HFFc6 (cell line): Measurements from ENCODE around the gene PCAT7. TPM values are rescaled to one million over a fixed set of nuclear protein-coding genes. Genes with fewer than 3 reads are reported as not detected.

Experiments used
- DNase-seq: peaks from one replicate; pipeline ENCODE4 v3.0.0-alpha.2; 2018
- H3K27ac Mint-ChIP-seq: 2 replicates; pipeline ENCODE4 v1.8.0; 2020; ENCODE audit warnings: mild to moderate bottlenecking, mixed read lengths
- H3K27me3 Mint-ChIP-seq: 2 replicates; pipeline ENCODE4 v1.8.0; 2021; ENCODE audit warnings: mild to moderate bottlenecking, moderate library complexity, mixed read lengths; ENCODE audit not compliant: insufficient read depth
- H3K36me3 Mint-ChIP-seq: 2 replicates; pipeline ENCODE4 v1.8.0; 2021; ENCODE audit warnings: low read depth, mixed read lengths
- H3K4me1 Mint-ChIP-seq: 2 replicates; pipeline ENCODE4 v1.8.0; 2020; ENCODE audit warnings: low read depth, mixed read lengths
- H3K4me3 Mint-ChIP-seq: 2 replicates; pipeline ENCODE4 v1.8.0; 2020; ENCODE audit warnings: mild to moderate bottlenecking, moderate library complexity, mixed read lengths
- H3K9me3 Mint-ChIP-seq: 2 replicates; pipeline ENCODE4 v1.8.0; 2020; ENCODE audit warnings: mild to moderate bottlenecking, mixed read lengths
- CTCF ChIP-seq: fragments of 200-600 bp; sonication (generic); IDR thresholded peaks from 2 replicates; pipeline ENCODE4 v1.5.0; 2021; ENCODE audit warnings: antibody characterized with exemption, mild to moderate bottlenecking
- total RNA-seq, 6 experiments: library from RNA; stranded (reverse); fragmentation: NEBNext Ultra II Directional; extraction: Animal tissue kit (Norgen Biotek cat#: 25700); gene quantifications; 2 replicates in 1 of 6; 3 replicates in 5 of 6; pipeline ENCODE4 v1.2.3, GENCODE V29; 2021

PCAT7 gene
- total RNA-seq, 6 experiments from 2014 or later: not detected

DNA sequence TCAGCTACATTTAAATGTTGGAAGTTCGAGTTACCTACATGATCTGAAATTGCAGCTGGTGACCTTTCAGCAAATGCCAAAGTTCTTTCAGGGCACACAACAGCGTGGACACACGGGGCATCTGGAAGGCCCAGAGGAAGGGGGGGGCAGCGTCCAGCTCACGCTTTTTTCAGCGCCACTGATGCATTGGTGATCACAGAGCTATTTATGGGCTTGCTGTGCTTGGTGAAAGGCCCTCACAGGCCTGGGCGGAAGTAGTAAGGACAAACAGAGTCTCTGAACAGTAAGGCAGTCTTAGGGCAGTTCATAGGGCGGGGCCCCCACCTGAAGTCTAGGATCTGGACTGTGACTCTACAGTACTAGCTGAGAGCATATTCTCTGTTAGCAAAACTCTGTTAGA is 45.4 kb downstream of the PCAT7 start:
- no peak overlapping the region for H3K4me3 Mint-ChIP-seq
- no peaks in the 10 kb centered on the region for H3K36me3 Mint-ChIP-seq

DNA sequence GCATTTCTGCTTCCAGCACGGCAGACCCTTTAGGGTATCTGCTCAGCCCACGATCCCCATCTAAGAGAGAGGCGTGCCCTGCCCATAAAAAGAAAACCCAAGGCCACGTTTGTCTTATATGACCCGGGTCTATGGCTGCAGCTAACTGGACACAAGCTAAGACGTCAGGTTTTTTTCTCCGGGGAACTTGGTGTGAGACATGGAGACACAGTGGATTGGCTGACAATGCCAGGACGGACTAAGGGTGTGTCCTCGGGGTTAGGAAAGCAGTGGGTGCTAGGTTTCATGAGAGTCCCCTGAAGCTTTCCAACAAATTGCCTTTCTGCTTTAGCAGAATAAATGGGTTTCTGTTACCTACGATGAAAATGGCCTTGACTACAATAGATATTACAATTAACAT is 45.8 kb downstream of the PCAT7 start:
- Mint-ChIP-seq H3K4me3 (no peak overlapping the region), H3K27me3 (peaks cover 34% of the 10 kb centered on the region), H3K36me3 (no peaks in the 10 kb centered on the region), H3K9me3 (no peaks in the 10 kb centered on the region), H3K27ac (no peak overlapping the region), H3K4me1 (peaks cover 6% of the 10 kb centered on the region)
- no peak for TF ChIP-seq CTCF
- DNase-seq: no peak

More for the DNA sequence above, 45.4 kb downstream of the PCAT7 start:
- TF ChIP-seq CTCF: no peak
- Mint-ChIP-seq H3K27me3 (peaks cover 30% of the 10 kb centered on the region), H3K9me3 (no peaks in the 10 kb centered on the region), H3K4me1 (peaks cover 6% of the 10 kb centered on the region), H3K27ac (no peak overlapping the region)
- DNase-seq: no peak

GRCh38 chr9:94602666-94603065 is 47.8 kb downstream of the PCAT7 start:
- no peaks in the 10 kb centered on the region for H3K9me3 Mint-ChIP-seq
- H3K27me3 Mint-ChIP-seq: peaks cover 49% of the 10 kb centered on the region
- H3K27ac Mint-ChIP-seq: no peak overlapping the region
- no peaks in the 10 kb centered on the region for H3K36me3 Mint-ChIP-seq
- no peak for DNase-seq
- H3K4me1 Mint-ChIP-seq: peaks cover 6% of the 10 kb centered on the region
- TF ChIP-seq CTCF: no peak
- no peak overlapping the region for H3K4me3 Mint-ChIP-seq

DNA sequence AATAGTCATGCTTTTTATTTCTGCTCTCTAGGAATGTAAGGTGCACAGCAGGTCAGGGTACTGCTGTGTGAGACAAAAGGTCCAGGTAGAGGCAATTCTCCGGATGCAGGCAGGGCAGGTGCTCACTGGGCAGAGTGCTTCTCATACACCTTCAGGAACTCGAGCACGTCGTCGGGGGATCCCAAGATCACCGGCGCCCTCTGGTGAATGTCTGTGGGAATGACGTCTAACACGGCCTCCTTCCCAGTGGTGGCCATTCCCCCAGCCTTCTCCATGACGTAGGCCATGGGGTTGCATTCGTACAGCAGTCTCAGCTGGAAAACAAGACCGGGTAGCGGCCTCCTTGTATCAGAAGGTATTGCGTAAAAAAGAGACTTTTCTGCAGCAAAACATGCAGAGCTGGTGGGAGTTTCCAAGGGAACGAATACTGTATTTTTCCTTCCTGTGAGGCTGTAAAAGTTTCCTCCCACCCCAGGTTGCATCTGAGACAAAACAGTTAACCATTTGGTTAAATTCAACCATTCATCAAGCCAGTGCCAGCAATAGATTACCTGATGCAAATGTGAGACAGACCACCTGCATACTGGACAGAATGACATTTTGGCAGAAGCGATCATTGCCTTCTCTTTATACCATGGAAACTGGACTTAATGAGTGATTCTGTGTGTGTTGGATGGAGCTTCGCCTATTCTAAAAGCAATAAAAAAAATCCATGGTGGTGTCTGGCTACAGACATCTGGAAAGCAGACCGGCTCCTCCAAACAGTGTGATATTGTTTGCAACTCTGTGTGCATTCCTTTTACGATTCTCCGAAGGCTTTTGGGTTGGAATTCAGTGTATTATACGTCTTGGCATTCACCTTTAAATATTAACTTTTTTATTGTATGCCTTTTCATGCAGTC is 48.6 kb downstream of the PCAT7 start:
- peak; percentile 82 for TF ChIP-seq CTCF
- Mint-ChIP-seq H3K4me1 (peaks cover 6% of the 10 kb centered on the region), H3K36me3 (no peaks in the 10 kb centered on the region), H3K9me3 (no peaks in the 10 kb centered on the region), H3K27ac (no peak overlapping the region), H3K4me3 (no peak overlapping the region), H3K27me3 (peaks cover 50% of the 10 kb centered on the region)
- DNase-seq: peak; percentile 33

DNA sequence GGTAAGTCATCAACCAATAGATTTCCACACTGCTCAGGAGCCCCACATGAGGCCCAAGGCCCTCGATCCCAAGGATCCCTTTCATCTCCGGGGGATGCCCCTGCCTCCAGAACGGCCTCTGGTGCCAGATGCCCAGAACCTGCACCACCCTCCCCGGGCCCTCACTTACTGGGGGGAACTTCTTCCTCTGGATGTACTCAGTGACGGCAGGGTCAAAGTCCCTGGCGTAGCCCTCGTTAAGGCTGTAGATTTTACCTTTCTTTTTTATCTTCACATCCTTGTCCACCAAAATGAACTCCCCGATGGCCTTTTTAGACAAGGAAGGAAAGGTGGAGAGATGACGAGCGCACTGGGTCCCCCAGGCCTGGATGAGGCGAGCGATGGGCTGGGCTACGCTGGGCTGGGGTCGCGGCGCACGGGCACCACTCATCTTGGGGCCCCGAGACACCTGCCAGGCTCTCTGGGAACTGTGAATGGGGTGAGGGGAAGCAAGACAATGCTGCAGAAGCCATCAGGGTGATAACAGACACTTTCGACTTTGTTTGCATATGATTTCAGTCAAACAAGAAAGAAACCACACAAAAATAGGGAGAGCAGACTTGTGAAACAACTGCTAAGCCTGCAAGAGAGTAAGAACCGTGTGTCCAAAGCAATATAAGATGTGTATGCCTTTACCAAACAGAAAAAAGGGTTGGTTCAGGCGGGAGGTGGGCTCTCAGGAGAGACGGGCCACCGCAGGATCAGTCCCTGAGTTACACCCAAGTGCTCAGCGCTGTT is 52.0 kb downstream of the PCAT7 start:
- Mint-ChIP-seq H3K4me1 (peaks cover 6% of the 10 kb centered on the region), H3K4me3 (no peak overlapping the region), H3K27me3 (peaks cover 60% of the 10 kb centered on the region), H3K36me3 (no peaks in the 10 kb centered on the region), H3K27ac (no peak overlapping the region), H3K9me3 (no peaks in the 10 kb centered on the region)
- TF ChIP-seq CTCF: no peak
- DNase-seq: no peak
